SW 1271 (cell line): ENCODE results near the gene CALM1.

Experiments
- DNase-seq, 2 experiments: peaks; one replicate each; lab custom pipeline; 2025; lab: John Stamatoyannopoulos, UW

The CALM1 gene

DNA sequence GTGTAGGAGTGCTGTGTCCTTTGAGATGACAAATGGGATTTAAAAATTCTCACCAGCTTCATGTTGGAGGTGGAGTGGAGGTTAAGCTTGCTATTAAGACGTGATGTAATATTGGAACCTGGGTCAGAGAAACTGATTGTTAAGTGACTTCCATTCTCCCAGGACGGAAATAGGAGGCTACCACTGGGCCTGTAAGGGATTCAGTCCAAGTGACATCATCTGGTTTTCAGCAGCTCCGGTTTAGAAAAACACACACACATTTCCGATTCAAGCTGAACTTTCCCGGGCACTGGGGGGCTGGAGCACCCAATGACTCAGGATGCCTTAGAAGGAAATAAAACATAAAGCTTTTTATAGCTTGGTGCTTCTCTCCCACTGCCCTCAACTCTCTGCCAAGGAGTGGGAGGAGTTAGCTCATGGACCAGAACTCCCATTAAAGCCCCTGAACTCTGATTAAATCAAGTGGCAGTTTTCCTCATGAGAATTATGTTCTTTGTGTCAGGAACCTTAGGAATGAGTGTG is 12.4 kb downstream of the CALM1 start:
- DNase-seq: no peak

DNA sequence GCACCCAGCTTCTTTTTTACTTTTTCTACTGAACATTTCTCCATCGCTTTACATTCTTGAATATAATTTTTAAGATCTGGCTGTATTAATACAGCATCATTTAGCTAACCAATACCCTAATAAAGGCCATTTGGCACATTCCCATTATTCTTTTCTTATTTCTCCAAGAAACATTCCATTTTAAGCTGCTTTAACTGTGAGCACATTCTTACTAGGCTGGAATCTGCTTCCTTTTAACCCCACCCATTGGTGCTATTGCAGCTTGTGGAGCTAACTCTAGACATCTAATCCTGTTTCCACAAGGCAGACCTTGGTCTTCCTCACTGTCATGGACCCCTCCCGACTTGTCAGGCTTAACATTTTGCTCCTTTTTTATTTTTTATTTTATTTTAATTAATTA is 15.2 kb downstream of the CALM1 start:
- no peak for DNase-seq

DNA sequence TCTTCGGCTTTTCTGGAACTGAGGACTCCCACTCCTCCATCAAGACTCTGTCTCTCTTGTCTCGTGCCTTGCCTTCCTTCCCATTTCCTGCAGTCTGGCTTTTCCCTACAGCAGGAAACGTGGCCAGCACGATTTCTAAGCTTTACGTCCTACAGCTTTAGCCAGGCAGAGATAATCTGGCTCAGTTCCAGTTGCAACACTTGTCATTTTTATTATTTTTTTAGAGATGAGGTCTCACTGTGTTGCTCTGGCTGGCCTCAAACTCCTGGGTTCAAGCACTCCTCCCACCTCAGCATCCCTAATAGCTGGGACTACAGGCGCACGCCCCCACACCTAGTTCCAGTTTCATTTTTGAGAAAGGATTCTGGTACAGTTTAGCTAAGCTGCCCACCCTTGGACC is 19.9 kb downstream of the CALM1 start:
- DNase-seq: no peak

DNA sequence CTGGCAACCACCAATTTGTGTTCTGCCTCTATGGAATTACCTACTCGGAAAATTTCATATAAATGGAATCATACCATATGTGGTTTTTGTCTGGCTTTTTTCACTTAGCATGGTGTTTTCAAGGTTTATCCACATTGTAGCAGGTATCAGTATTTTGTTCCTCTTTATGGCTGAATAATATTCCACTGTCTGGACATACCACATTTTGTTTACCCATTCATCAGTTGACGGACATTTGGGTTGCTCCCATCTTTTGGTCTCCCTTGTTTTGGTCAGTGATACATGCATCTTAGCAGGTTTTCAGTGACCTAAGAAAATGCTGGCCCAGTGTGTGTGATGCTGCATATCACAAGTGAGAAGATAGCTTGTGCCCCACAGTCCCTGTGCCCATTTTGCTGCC is 21.2 kb downstream of the CALM1 start:
- no peak for DNase-seq

DNA sequence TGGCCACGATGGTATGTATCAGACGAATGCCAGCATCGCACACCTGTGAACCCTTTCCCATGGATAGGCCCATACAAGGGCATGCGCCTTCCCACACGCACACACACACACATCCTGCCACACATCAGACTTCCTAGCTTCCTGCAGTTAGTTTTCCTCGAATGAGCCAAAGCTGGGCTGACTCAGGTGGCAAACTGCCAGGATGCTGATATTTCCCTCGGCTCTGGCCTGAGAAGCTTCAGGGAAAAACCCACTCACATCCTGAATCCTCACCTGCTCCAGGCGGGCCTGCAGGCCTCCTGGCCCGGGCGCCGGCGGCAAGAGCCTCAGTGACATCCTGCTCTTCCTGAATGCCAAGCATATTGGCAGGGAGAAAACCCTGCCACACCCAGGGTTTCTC is 22.4 kb downstream of the CALM1 start:
- DNase-seq: peak; percentile 80 to 88

DNA sequence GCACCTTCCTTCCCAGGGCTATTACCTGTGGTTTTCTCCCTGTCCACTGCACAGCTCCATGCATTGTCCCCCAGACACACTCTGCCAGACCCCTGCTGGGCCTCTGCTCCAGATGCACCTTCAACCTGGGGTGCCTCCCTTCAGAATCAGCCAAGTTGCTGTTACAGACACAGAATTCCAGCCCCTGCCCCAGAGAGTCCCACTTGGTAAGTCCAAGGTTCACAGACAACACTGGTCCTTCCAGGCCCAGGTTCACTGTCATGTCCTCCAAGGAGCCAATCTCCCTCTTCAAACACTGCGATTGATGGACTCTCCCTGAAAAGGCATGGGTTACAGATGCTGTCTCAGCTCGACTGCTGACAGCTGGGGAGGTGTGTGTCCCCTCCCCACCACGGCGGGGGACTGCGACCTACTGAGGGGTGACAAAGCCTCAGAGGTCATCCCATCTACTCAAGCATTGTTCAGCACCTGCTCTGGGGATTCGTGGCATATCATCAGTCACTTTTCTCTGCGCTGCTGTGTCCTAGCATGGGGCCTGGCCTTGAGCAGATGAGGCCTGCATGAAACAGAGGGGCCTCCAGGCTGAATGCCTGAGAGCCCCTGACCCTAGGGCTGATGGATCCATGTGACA is 24.3 kb downstream of the CALM1 start:
- DNase-seq: no peak

DNA sequence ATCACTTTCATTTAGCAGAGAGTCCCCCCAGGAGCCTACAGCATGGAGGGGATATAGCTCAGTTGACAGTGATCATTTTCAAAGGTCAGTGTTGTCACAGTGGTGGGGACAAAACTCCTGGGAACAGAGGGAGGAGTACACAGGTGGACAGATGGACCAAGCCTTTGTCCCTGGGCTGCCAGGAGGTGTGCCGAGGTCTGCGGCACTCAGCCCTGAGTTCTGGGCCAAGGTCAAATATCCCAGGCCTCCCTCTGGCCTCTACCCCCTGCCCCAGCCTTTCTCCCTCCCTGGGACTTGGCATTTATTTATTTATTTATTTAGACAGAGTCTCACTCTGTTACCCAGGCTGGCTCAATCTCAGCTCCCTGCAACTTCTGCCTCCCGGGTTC is 24.8 kb downstream of the CALM1 start:
- no peak for DNase-seq

DNA sequence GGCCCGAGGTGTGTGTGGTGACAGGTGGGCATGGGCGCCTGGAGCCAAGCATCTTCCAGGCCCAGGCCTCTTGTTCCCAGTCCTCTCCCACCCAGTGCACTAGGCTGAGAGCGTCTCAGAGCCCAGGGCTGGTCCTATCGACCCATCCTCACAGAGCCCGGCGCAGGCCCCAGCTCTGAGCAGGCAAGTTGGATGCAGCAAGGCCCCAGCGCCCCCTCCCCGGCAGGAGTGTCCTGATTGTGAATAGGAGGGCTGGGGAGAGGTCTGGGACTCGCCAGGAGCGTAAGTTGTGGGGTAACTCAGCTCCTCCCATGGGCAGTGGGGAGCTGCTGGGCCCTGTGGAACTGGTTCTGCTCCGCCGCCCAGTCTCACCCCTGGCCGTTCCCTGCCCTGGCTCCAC is 26.3 kb downstream of the CALM1 start:
- no peak for DNase-seq

DNA sequence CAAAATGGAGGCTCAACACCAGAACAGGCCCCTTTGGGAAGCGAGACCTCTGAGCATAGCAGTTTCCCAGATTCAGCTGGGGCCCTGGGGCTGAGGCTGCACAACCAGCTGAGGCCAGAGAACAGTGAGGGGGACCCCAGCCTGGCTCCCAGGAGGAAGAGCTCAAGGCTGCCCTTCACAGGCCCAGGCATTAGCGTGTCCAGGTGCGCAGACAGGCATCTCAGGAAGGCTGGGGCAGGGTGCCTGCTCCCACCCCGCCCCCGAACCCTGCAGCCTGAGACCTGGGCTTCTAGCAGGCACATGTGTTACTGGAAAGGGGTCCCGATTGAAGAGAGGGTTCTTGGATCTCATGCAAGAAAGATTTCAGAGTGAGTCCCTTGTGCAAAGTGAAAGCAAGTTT is 27.2 kb downstream of the CALM1 start:
- no peak for DNase-seq

DNA sequence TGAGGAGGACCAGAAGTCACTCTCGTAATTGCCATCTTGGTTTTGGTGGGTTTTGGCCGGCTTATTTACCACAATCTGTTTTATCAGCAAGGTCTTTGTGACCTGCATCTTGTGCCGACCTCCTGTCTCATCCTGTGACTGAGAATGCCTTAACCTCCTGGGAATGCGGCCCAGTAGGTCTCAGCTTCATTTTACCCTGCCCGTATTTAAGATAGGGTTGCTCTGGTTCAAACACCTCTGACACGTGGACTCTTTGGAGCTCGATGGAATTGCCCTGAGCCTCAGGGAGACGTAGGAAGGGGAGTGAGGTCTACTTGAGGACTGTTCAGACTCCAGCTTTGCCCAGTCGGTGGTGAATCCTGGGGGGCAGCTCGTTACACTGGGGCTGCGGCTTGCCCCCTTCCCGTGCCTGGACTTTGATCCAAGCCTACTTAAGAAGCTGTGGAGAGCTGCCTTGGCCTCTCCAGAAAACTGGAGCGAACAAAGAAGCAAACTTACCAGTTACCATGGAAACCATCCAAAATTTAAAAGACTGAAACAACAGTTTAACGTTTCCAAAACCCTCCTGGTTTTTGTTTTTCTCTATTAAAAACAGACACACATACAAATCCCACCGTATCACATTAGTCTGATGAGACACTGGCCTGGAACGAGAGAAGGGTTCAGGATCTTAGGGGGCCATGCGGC is 28.0 kb downstream of the CALM1 start:
- no peak for DNase-seq

DNA sequence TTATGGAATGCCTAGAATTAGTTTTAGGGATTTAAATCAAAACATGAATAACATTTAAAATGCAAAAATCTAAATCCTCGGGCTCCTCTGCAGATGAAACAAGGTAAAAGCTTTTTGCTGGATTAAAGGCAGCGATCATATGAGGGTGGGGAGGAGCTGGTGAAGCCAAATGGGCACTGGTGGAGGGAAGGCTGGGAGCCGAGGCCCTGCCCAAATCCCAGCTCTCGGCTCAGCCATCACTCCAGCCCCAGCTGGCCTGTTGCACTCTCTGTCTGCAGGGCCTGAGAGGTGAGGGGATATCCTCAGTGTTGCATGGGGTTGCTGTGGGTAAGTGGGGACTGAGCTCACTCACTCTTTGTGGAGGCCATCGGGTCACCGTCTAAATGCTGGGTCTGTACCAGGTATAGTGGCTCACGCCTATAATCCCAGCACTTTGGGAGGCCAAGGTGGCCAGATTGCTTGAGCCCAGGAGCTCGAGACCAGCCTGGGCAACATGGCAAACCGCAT is 28.6 kb downstream of the CALM1 start:
- no peak for DNase-seq

DNA sequence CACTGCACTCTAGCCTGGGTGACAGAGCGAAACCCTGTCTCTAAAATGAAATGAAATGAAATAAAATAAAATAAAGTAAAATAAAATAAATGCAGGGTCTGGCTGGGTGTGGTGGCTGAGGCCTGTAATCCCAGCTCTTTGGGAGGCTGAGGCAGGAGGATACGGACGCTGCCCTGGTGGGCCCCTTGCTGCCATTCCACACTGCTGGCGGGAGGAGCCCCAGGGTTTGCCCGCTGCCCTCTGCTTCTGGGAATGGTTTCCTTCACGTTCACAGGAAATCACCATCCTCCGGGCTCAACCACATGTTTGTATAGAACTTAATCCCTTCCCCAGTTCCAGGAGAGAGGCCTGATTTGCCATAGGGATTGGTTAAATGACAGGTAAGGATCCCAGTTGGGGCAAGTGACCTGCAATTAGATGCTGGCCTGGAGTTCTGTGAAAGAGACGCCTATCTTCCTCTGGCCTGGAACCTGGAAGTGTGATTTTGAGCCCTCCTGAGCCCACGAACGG is 29.3 kb downstream of the CALM1 start:
- no peak for DNase-seq

DNA sequence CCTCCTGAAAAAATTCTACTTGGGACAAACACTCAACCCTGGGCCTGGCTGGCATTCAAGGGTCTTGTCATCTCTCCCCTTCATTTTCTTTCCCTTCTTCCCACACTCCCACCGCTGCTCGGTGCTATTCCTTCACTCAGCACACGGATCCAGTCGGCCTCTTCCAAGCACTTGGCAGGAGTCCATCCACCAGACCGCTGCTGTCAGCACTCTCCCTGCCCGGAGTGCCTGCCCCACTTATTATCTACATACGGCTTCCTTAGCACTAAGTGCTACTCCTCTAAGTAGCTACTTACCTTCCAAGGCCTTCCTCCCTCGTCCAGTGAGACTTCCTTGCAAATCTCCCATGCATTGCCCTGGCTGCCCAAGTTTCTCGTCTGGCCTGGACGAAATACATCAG is 29.8 kb downstream of the CALM1 start:
- no peak for DNase-seq

DNA sequence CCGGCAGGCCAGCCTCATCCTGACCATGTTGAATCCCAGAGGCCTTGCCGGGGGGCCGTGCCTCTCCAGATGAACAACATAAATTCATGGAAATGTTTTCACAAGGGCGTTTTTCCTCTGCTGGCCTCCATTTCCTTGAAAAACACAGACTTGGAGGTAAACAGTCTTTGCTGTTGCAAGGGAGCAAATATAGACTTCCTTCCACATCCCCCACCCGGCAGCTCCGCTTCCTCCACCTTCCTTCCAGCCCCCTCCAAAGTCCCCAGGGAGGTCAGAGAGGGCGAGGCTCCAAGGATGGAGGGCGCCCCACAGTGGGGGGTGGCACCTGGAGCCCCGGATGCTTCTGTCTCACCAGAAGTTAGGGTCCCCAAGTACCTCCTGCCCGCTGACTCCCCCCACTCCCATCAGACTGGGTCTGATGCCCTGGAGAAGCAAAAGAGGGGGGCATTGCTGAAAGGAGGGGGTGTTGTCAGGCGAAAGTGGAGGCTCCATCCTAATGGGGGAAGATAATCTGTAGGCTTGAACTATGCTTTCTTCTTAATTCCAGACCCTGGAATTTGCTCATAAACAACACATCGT is 31.1 kb downstream of the CALM1 start:
- no peak for DNase-seq

DNA sequence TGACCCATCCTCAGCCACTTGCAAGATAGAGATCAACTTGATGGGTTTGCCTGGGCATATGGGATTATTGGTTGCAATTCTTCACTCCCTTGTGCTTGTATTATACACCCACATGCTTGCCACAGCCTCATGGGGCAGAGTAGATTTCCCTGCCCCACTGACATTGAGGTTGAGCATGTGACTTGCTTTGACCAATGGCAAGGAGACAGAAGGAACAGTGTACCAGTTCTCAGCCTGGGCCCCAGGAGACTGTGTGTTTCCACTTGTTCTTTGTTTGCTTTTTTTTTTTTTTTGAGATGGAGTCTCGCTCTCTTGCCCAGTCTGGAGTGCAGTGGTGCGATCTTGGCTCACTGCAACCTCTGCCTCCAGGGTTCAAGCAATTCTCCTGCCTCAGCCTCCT is 31.8 kb downstream of the CALM1 start:
- DNase-seq: no peak

DNA sequence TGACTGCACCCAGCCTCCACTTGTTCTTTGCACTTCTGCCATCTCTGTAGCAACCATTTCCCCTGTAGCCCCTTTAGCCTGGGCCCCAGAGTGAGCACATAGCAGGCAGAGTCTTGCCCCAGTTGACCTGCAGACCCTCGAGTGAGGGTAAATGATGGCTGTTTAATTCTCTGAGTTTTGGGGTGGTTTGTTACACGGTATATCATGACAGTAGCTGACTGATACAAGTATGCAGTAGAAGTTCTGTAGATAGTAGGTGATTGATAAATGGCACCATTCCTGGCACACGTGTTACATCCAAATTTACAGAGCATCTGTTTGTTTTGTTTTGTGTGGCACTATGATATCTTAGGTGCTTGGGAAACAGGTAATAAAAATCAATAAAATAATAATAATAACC is 32.4 kb downstream of the CALM1 start:
- no peak for DNase-seq

DNA sequence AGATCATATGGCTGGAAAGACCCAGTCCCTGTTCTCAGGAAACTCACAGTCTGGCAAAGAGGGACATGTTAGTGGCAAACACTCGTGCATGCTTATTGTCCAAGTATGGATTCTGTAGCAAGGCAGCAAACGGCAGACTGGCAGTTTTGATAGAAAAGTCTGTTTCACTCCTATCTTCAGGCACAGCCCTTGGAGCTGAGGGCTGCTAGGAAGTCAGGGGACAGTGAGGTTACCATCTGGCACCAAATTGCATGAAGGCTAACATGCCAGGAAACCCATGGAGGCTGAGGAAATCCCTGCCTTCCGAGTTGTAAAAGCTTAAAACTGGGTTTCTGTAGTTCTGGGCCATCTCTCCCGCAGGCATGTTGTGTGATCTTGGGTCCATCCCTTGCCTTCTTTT is 32.9 kb downstream of the CALM1 start:
- DNase-seq: no peak

DNA sequence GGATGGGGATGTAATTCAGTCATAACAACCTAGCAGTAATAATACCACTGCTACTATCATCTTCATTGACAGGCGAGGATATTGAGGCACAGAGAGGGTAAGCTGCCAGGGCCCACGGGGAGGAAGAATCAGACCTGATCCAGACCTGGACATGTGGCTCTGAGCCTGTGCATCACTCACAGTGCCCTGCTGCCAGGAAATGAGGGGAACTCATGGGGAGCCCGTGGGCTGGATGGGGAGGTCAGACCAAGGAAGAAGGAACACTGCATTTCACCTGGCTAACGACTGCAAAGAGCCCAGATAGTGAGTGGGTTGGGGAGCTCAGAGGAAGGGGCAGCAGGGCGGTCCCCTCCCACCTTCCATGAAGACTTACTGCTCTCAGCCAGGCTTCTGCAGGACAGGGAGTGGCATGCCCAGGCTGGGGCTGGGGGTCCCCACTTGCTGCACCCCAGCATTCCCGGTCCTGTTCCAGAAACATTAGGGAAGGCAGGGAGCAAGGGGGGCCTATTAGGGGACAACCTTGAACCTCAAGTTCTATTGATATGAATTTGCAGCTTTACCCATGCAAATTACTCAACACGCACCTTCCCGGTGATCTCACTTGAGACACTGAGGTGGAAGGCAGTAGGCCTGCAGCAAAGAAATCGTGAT is 37.7 kb downstream of the CALM1 start:
- no peak for DNase-seq

DNA sequence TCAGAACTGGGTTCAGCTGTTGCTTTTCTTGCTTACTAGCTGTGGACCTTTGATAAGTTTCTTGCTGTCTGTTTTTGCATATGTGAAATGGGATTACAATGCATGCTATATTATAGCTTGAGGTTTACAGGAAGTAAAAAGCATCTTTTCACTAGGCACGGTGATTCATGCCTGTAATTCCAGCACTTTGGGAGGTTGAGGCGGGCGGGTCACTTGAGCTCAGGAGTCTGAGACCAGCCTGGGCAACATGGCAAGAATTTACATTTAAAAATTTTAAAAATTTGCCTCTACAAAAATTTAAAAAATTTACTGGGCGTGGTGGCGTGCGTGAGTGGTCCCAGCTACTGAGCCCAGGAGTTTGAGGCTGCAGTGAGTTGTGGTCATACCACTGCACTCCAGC is 42.0 kb downstream of the CALM1 start:
- DNase-seq: no peak

DNA sequence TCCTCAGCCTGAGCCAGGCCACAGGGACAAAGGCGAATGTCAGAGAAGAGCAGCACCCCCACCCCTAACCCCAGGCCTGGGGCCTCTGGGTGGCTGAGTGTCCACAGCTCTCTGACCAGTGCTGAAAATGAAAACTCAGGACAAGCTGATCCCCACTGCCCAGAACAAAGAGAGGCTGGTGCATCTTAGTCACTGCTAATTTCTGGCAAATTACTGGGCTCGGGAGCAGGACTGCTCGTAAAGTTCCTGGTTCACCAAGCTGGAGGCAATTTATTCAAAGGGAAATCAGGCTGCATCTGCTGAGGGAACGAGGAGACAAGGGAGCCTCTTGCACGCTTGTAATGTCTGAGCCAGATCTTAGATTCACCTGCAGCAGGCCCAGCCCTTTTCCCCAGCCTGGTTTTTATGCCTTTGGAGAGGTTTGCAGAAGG is 43.2 kb downstream of the CALM1 start:
- DNase-seq: no peak

DNA sequence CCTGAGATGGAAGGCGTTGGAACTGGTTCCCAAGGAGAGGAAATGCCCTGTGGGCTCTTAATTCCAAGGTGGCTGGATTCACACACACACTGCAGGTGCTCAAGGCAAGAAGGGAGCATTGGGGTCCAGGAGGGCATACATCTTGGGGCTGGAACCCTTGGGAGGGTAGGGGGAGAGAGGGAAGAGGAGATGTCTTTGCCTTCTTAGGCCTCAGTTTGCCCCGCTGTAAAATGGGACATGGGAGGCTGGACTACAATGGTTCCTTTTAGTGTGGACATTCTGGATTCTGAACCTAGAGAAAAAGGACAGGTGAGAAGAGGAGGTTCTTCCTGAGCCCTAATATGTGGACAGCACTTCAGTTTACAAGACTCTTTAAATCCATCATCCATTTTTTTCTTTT is 43.8 kb downstream of the CALM1 start:
- DNase-seq: no peak

DNA sequence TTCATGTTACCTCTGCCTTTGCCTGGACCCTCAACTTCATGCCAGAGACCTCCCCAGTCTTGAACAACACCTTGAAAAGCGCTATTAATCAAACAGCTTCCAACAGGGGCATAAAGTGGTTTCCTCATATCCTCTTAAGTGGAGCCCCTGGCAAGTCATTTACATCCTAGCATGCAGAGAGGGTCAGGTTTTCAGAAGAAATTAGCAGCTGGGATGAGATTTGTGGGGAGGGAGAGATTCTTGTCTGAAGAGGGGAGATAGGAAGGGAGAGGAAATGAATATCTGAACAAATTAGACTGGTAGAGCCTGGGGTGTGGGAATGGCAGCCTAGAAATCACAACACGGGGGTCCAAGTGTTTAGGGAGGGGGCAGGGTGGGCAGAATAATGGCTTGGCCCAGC is 45.6 kb downstream of the CALM1 start:
- DNase-seq: no peak
